Spleen (tissue), 11 donors: ENCODE results near the gene EVC2. TPM values are rescaled to one million over a fixed set of nuclear protein-coding genes. Genes with fewer than 3 reads are reported as not detected.
A peak's percentile ranks its signal among the peaks of the same experiment; 100 is the strongest.

Experiments
- DNase-seq: peaks from one replicate; pipeline ENCODE4 v3.0.0-alpha.2; 2020
- H3K27ac ChIP-seq, 8 donors: fragments of 200-600 bp; sonication (generic) in 7 of 8; 1 replicate in 4 of 8; 2 replicates in 4 of 8; pipeline versions ENCODE4 v1.5.0 to v1.8.0; 2016 to 2021; ENCODE audit warnings: inconsistent platforms in 4 of 8, mild to moderate bottlenecking in 4 of 8, moderate library complexity in 1 of 8
- H3K27me3 ChIP-seq, 7 donors: fragments of 200-600 bp; sonication (generic) in 6 of 7; replicated peaks in 1 of 7; 1 replicate in 4 of 7; 2 replicates in 3 of 7; pipeline versions ENCODE4 v1.5.0 to v1.8.0; 2016 to 2021; ENCODE audit warnings: inconsistent platforms in 3 of 7, mild to moderate bottlenecking in 1 of 7
- H3K36me3 ChIP-seq, 6 donors: fragments of 200-600 bp; sonication (generic) in 5 of 6; 1 replicate in 4 of 6; 2 replicates in 2 of 6; pipeline versions ENCODE4 v1.5.0 to v1.8.0; 2016 to 2021; ENCODE audit warnings: inconsistent platforms in 2 of 6
- H3K4me1 ChIP-seq, 6 donors: fragments of 200-600 bp; sonication (generic) in 5 of 6; 1 replicate in 3 of 6; 2 replicates in 3 of 6; pipeline versions ENCODE4 v1.5.0 to v1.8.0; 2016 to 2021; ENCODE audit warnings: inconsistent platforms in 3 of 6
- H3K4me3 ChIP-seq, 8 donors: fragments of 200-600 bp; sonication (generic) in 7 of 8; 1 replicate in 4 of 8; 2 replicates in 4 of 8; pipeline versions ENCODE4 v1.5.0 to v1.8.0; 2016 to 2021; ENCODE audit warnings: inconsistent platforms in 4 of 8, mild to moderate bottlenecking in 4 of 8, moderate library complexity in 2 of 8
- H3K9me3 ChIP-seq, 8 donors: fragments of 200-600 bp; sonication (generic) in 7 of 8; 1 replicate in 4 of 8; 2 replicates in 4 of 8; pipeline versions ENCODE4 v1.5.0 to v1.8.0; 2016 to 2021; ENCODE audit warnings: inconsistent platforms in 4 of 8
- CTCF ChIP-seq, 11 experiments: fragments of 200-600 bp in 7 of 11; fragments of 450-650 bp in 4 of 11; sonication (generic) in 4 of 11; IDR thresholded peaks in 8 of 11; conservative IDR thresholded peaks in 3 of 11; 1 replicate in 7 of 11; 2 replicates in 4 of 11; pipeline versions ENCODE4 v1.4.0 to v1.8.0; 2016 to 2021; ENCODE audit warnings: antibody characterized with exemption in 11 of 11, inconsistent platforms in 4 of 11, mild to moderate bottlenecking in 1 of 11
- POLR2A ChIP-seq, 3 donors: fragments of 450-650 bp; IDR thresholded peaks; one replicate each; pipeline ENCODE4 v1.5.1; 2017; ENCODE audit warnings: antibody characterized with exemption in 3 of 3, mild to moderate bottlenecking in 1 of 3
- POLR2AphosphoS5 ChIP-seq, 3 donors: sonication (generic); formaldehyde crosslinking; IDR thresholded peaks; one replicate each; pipeline ENCODE4 v1.5.1; 2017; ENCODE audit warnings: antibody characterized with exemption in 3 of 3
- WGBS, 5 donors: extraction: QIAGEN DNeasy Blood & Tissue Kit in 3 of 5; methylation state at CpG; one replicate each; pipeline versions ENCODE4 v1.1.5 to v1.1.7; 2013 to 2018; 5-methylcytosine and 5-hydroxymethylcytosine counted together
- intact Hi-C: fragments of 100-400 bp; cut with DNase I; formaldehyde crosslinking; loops from one replicate; pipeline ENCODE4 v1.15.0; 2023; ENCODE audit warnings: low total_unique reads
- polyA plus RNA-seq, 3 donors: library from polyadenylated mRNA; stranded (reverse); fragments of 200-250 nt; gene quantifications; one replicate each; pipeline ENCODE4 v1.2.1, GENCODE V29; 2013
- total RNA-seq, 7 donors: library from RNA; depleted of rRNA in 3 of 7; stranded (reverse); fragments of >200 nt in 3 of 7; fragmentation: NEBNext Ultra II Directional in 4 of 7; extraction: Animal tissue kit (Norgen Biotek cat#: 25700) in 4 of 7; gene quantifications; one replicate each; pipeline versions ENCODE4 v1.1.0 to v1.2.1, GENCODE V29; 2016 to 2021
- donor health status: healthy with polysubstance abuse.
- donor health status: DM: no; HTN: no; CAD: no; lungs with moderate emphysema.
- donor health status: DM: no; HTN: no; CAD: no.
- donor health status: Bipolar disorder and iron deficiency.
- donor health status: healthy.
- donor health status: DM: no; HTN: no; CAD: no.
- donor health status: DM: yes; HTN: yes; CAD: no.

The EVC2 gene
- total and polyA plus RNA-seq, 10 donors = 0.30 to 4.4 (median 2.6) TPM

DNA sequence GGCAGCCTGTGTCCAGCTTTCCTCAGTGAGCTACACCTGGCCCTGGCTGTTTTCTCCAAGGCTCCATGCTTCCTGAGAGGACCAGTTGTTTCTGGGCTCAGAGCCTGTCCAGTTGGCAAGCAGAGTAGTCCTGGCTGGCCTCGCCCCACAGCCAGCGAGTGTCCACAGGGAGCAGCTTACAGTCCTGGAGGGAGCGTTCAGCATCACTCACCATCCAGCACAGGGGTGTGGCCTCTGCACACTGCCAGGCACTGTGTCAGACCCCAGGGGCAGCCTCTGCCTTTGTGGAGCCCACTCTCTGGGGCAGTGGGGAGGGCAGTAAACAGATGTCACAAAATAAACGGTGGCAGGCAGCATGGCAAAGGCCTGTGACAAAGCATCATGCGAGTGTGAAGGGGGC lies 26.5 kb upstream of the EVC2 start:
- Histone ChIP-seq H3K27me3 (no peaks in the 10 kb centered on the region), H3K36me3 (peaks cover 0 to 6% (median 0%) of the 10 kb centered on the region in 6 donors), H3K27ac (no peak overlapping the region), H3K4me3 (no peak overlapping the region), H3K4me1 (no peaks in the 10 kb centered on the region), H3K9me3 (no peaks in the 10 kb centered on the region)
- WGBS, 5 donors = 87 to 96% (median 93%) methylated on average over 5 of the region's 5 CpGs
- DNase-seq = peak; percentile 69
- TF ChIP-seq CTCF (IDR thresholded peaks at IDR 0.05 in 8 of 11, conservative IDR thresholded peaks at IDR 0.05 in 3 of 11) = no peak
- no peak for TF ChIP-seq POLR2AphosphoS5 (IDR thresholded peaks at IDR 0.05)
- no peak for TF ChIP-seq POLR2A (IDR thresholded peaks at IDR 0.05)
- intact Hi-C loops = no loop called here

DNA sequence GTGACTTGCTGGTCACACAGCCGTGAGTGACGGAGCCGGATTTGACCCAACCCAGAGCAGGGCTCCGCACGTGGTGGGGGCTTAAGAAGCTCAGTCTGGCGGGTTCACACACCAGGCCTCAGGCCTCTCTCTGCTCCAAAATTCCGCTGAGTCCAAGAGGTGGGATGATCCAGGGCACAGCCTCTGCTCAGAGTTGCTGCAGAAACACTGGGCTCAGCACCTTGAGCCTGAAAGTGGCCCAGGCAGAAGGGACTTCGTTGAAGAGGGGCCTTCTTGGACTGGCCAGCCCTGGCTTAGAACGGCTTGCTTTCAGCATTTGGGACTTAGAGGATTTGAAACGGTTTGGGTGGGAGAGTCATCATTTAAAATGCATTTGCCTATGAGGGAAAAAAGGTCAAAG lies 23.8 kb upstream of the EVC2 start:
- Histone ChIP-seq H3K4me1 (no peaks in the 10 kb centered on the region), H3K27ac (no peak overlapping the region), H3K4me3 (no peak overlapping the region), H3K27me3 (no peaks in the 10 kb centered on the region), H3K36me3 (peaks cover 0 to 11% (median 0%) of the 10 kb centered on the region in 6 donors), H3K9me3 (no peaks in the 10 kb centered on the region)
- TF ChIP-seq POLR2A (IDR thresholded peaks at IDR 0.05) (no peak), POLR2AphosphoS5 (IDR thresholded peaks at IDR 0.05) (no peak), CTCF (IDR thresholded peaks at IDR 0.05 in 8 of 11, conservative IDR thresholded peaks at IDR 0.05 in 3 of 11) (no peak)
- no peak for DNase-seq
- intact Hi-C loops = no loop called here
- 80 to 93% (median 86%) methylated on average over 9 to 10 of the region's 10 CpGs for WGBS, 5 donors

DNA sequence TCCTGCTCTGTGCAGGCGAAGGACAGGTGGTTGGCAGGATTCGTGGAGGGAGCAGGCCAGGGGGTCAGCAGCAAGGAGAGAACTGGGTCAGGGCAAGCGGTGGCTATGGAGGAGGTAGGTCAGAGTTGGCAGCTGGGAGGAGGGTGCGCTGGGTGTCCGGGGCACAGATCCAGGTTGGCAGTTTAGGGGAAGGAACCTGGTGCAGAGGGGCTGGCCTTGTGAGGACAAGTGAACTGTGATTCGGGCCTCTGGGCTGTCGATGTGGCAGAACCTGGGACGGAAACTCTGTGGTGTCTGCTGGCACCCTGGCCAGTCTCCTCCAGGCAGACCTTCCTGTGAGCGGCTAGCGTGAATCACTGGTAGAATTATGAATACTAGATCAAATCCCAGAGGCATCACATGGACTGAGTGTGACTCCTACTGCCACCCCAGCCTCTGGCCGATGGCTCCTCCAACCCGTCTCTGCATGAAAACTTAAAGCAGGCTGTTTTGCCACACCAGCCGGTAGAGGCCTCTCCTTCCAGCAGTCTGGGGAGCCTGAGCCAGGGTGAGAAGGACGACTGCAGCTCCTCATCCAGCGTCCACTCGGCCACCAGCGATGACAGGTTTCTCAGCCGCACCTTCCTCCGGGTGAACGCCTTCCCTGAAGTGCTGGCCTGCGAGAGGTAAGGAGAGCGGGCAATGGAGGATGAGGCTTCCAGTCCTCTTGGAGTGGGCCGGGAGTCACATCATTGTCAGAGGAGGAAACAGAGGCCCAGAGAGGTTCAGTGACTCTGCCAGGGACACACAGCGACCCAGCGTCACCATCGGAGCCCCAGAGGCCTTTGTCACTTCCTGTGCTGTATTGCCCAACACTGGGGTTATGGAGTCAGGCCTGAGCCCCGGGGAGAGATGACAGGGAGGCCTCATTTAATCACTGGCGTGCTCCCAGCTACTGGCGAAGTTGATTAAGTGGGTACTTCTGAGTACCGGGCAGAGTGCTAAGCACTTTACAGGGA lies 22.9 kb upstream of the EVC2 start:
- Histone ChIP-seq H3K36me3 (peaks cover 0 to 11% (median 0%) of the 10 kb centered on the region in 6 donors), H3K27ac (no peak overlapping the region)
- DNase-seq = no peak

More for the DNA sequence above, 22.9 kb upstream of the EVC2 start:
- 78 to 88% (median 82%) methylated on average over 29 to 30 of the region's 30 CpGs for WGBS, 5 donors
- no peak overlapping the region for H3K4me3 ChIP-seq
- intact Hi-C loops = no loop called here
- no peaks in the 10 kb centered on the region for H3K27me3 ChIP-seq
- TF ChIP-seq POLR2AphosphoS5 (IDR thresholded peaks at IDR 0.05) (no peak), CTCF (IDR thresholded peaks at IDR 0.05 in 8 of 11, conservative IDR thresholded peaks at IDR 0.05 in 3 of 11) (no peak), POLR2A (IDR thresholded peaks at IDR 0.05) (no peak)
- H3K4me1 ChIP-seq = no peaks in the 10 kb centered on the region
- H3K9me3 ChIP-seq = no peaks in the 10 kb centered on the region
